ENCODE results near the gene ANKRD13B.
A peak's percentile ranks its signal among the peaks of the same experiment; 100 is the strongest.

The ANKRD13B gene

DNA sequence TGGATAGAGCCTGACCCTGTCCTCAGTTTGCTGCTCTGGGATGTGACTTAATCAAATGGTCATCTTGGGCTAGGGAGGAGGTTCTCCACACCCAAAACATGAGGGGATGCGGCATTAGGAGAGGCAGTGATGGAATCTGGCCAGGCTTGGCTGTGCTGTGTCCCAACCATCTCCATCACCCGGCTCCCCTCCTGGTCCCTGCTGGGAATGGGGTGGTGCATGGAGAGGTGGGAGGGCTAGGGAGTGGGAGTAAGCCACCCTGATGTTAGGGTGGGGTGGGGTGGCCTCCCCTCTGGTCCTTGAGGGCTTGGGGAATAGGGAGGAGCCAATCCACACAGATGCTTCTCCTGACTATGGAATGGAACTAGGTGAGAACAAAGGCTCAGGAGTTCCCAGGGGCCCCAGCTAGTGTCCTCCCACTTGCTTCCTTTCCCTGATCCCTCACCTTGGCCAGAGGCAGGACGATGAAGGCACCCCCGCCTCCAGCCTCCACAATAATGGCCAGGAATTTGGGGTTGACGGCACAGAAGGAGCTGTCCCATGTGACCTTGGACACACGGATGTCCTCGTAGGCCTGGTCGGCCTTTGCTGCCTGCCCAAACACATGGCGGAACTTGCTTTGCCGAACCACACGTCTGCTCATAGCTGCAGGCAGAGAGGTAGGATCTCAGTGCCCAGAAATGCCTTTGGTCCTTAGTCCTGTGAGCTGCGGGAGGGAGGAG is 28.0 kb downstream of the ANKRD13B start:
- no peak overlapping the region for H3K9ac ChIP-seq (ENCODE audit: low read length in 2 of 2)
- H3K27ac ChIP-seq (ENCODE audit: low read length) = peak overlapping the region; percentile 46
- no peaks in the 10 kb centered on the region for H3K36me3 ChIP-seq (ENCODE audit: control insufficient read depth in 2 of 2, insufficient read depth in 2 of 2, low read length in 2 of 2)
- H3K4me1 ChIP-seq (ENCODE audit: control insufficient read depth, insufficient read depth, low read length) = peaks cover 76% of the 10 kb centered on the region
- H3K4me3 ChIP-seq (ENCODE audit: low read length in 2 of 2) = peak overlapping the region in 1 of 2 donors; percentile 81
- H3K9me3 ChIP-seq (ENCODE audit: control insufficient read depth in 2 of 2, low read length in 2 of 2) = no peaks in the 10 kb centered on the region
- no peaks in the 10 kb centered on the region for H3K27me3 ChIP-seq (ENCODE audit: control insufficient read depth in 1 of 2, insufficient read depth in 2 of 2, low read length in 2 of 2)

- Histone ChIP-seq H3K4me1 (ENCODE audit: control insufficient read depth, insufficient read depth, low read length) (peaks cover 67% of the 10 kb centered on the region), H3K9me3 (ENCODE audit: control insufficient read depth in 2 of 2, low read length in 2 of 2) (no peaks in the 10 kb centered on the region), H3K27ac (ENCODE audit: low read length) (peak overlapping the region; percentile 73), H3K9ac (ENCODE audit: low read length in 2 of 2) (peak overlapping the region; percentile 66), H3K4me3 (ENCODE audit: low read length in 2 of 2) (peak overlapping the region; percentile 71 to 81), H3K36me3 (ENCODE audit: control insufficient read depth in 2 of 2, insufficient read depth in 2 of 2, low read length in 2 of 2) (peaks cover 0 to 2% of the 10 kb centered on the region in 2 donors), H3K27me3 (ENCODE audit: control insufficient read depth in 1 of 2, insufficient read depth in 2 of 2, low read length in 2 of 2) (no peaks in the 10 kb centered on the region)
Observed at GRCh38 chr17:29621751-29622194, 28.8 kb downstream of the ANKRD13B start.

GRCh38 chr17:29622337-29623282 is 29.7 kb downstream of the ANKRD13B start, which contains the start of gene CORO6:
Gene CORO6, minus strand, starts transcription at chr17:29622912. Its CDS starts 1,491 bp downstream, at chr17:29621421.
- Histone ChIP-seq H3K4me3 (ENCODE audit: low read length in 2 of 2) (peak within 1 kb of the TSS; percentile 71 to 81), H3K36me3 (ENCODE audit: control insufficient read depth in 2 of 2, insufficient read depth in 2 of 2, low read length in 2 of 2) (peaks cover 0 to 2% of the 10 kb centered on the region in 2 donors), H3K4me1 (ENCODE audit: control insufficient read depth, insufficient read depth, low read length) (peaks cover 59% of the 10 kb centered on the region), H3K27me3 (ENCODE audit: control insufficient read depth in 1 of 2, insufficient read depth in 2 of 2, low read length in 2 of 2) (no peaks in the 10 kb centered on the region), H3K9me3 (ENCODE audit: control insufficient read depth in 2 of 2, low read length in 2 of 2) (no peaks in the 10 kb centered on the region), H3K9ac (ENCODE audit: low read length in 2 of 2) (peak within 1 kb of the TSS; percentile 66), H3K27ac (ENCODE audit: low read length) (peak within 1 kb of the TSS; percentile 73)

- Histone ChIP-seq H3K27ac (ENCODE audit: low read length) (peak overlapping the region; percentile 31), H3K9me3 (ENCODE audit: control insufficient read depth in 2 of 2, low read length in 2 of 2) (no peaks in the 10 kb centered on the region), H3K9ac (ENCODE audit: low read length in 2 of 2) (peak overlapping the region; percentile 47 to 66), H3K36me3 (ENCODE audit: control insufficient read depth in 2 of 2, insufficient read depth in 2 of 2, low read length in 2 of 2) (peaks cover 0 to 2% of the 10 kb centered on the region in 2 donors), H3K27me3 (ENCODE audit: control insufficient read depth in 1 of 2, insufficient read depth in 2 of 2, low read length in 2 of 2) (no peaks in the 10 kb centered on the region), H3K4me3 (ENCODE audit: low read length in 2 of 2) (peak overlapping the region; percentile 71 to 81), H3K4me1 (ENCODE audit: control insufficient read depth, insufficient read depth, low read length) (peaks cover 52% of the 10 kb centered on the region)
Observed at GRCh38 chr17:29623283-29623647, 30.3 kb downstream of the ANKRD13B start.

- H3K27ac ChIP-seq (ENCODE audit: low read length) = no peak overlapping the region
- no peaks in the 10 kb centered on the region for H3K9me3 ChIP-seq (ENCODE audit: control insufficient read depth in 2 of 2, low read length in 2 of 2)
- no peaks in the 10 kb centered on the region for H3K27me3 ChIP-seq (ENCODE audit: control insufficient read depth in 1 of 2, insufficient read depth in 2 of 2, low read length in 2 of 2)
- no peak overlapping the region for H3K9ac ChIP-seq (ENCODE audit: low read length in 2 of 2)
- H3K4me1 ChIP-seq (ENCODE audit: control insufficient read depth, insufficient read depth, low read length) = peaks cover 39% of the 10 kb centered on the region
- no peak overlapping the region for H3K4me3 ChIP-seq (ENCODE audit: low read length in 2 of 2)
- peaks cover 0 to 2% of the 10 kb centered on the region in 2 donors for H3K36me3 ChIP-seq (ENCODE audit: control insufficient read depth in 2 of 2, insufficient read depth in 2 of 2, low read length in 2 of 2)
Observed at GRCh38 chr17:29624586-29624985, 31.7 kb downstream of the ANKRD13B start.

GRCh38 chr17:29625037-29625750 is 32.3 kb downstream of the ANKRD13B start:
- no peak overlapping the region for H3K9ac ChIP-seq (ENCODE audit: low read length in 2 of 2)
- peaks cover 33% of the 10 kb centered on the region for H3K4me1 ChIP-seq (ENCODE audit: control insufficient read depth, insufficient read depth, low read length)
- peaks cover 0 to 2% of the 10 kb centered on the region in 2 donors for H3K36me3 ChIP-seq (ENCODE audit: control insufficient read depth in 2 of 2, insufficient read depth in 2 of 2, low read length in 2 of 2)
- H3K27me3 ChIP-seq (ENCODE audit: control insufficient read depth in 1 of 2, insufficient read depth in 2 of 2, low read length in 2 of 2) = no peaks in the 10 kb centered on the region
- H3K4me3 ChIP-seq (ENCODE audit: low read length in 2 of 2) = no peak overlapping the region
- no peaks in the 10 kb centered on the region for H3K9me3 ChIP-seq (ENCODE audit: control insufficient read depth in 2 of 2, low read length in 2 of 2)
- no peak overlapping the region for H3K27ac ChIP-seq (ENCODE audit: low read length)

DNA sequence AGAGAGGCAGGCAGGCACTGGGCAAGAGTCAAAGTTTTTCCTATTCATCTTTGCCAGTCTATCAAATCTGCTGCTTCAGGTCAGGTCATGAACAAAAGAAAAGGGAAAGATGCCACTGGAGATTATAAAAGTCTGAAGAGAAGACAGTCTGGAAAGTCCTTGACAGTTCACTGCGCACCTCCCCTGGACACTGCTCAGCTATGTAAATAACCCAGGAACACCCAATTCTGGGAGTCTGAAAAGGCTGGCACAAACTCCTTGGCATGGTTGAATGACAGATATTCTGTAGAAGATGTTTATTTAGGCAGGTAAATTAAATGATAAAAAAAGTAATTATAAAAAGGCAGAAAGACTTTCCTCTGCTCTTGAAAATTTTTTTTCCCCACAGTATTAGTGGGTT is 35.0 kb downstream of the ANKRD13B start:
- H3K36me3 ChIP-seq (ENCODE audit: control insufficient read depth in 2 of 2, insufficient read depth in 2 of 2, low read length in 2 of 2) = peaks cover 0 to 15% of the 10 kb centered on the region in 2 donors
- no peak overlapping the region for H3K4me3 ChIP-seq (ENCODE audit: low read length in 2 of 2)
- H3K27me3 ChIP-seq (ENCODE audit: control insufficient read depth in 1 of 2, insufficient read depth in 2 of 2, low read length in 2 of 2) = no peaks in the 10 kb centered on the region
- H3K9ac ChIP-seq (ENCODE audit: low read length in 2 of 2) = no peak overlapping the region
- H3K27ac ChIP-seq (ENCODE audit: low read length) = no peak overlapping the region
- H3K9me3 ChIP-seq (ENCODE audit: control insufficient read depth in 2 of 2, low read length in 2 of 2) = no peaks in the 10 kb centered on the region
- H3K4me1 ChIP-seq (ENCODE audit: control insufficient read depth, insufficient read depth, low read length) = peaks cover 8% of the 10 kb centered on the region

DNA sequence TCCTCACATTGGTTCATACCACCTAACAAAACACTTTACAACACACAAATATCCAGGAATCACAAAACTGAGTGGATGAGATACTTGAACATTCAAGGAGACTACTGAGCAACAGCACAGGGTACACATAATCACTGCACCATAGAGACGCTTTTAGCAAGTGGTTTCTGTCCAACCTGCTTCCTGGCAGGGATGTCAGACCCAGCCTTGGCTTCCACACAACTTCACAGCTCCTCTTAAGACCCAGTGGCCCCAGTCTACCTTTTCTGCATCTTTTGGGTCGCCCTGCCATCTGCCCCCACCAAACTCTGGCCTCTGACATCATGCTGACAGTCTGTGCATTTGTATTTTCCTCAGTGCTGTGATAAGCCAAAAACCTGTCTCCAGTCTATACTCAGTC is 35.7 kb downstream of the ANKRD13B start:
- peaks cover 4% of the 10 kb centered on the region for H3K4me1 ChIP-seq (ENCODE audit: control insufficient read depth, insufficient read depth, low read length)
- no peak overlapping the region for H3K4me3 ChIP-seq (ENCODE audit: low read length in 2 of 2)
- no peaks in the 10 kb centered on the region for H3K9me3 ChIP-seq (ENCODE audit: control insufficient read depth in 2 of 2, low read length in 2 of 2)
- H3K27ac ChIP-seq (ENCODE audit: low read length) = no peak overlapping the region
- no peak overlapping the region for H3K9ac ChIP-seq (ENCODE audit: low read length in 2 of 2)
- peaks cover 0 to 16% of the 10 kb centered on the region in 2 donors for H3K36me3 ChIP-seq (ENCODE audit: control insufficient read depth in 2 of 2, insufficient read depth in 2 of 2, low read length in 2 of 2)
- no peaks in the 10 kb centered on the region for H3K27me3 ChIP-seq (ENCODE audit: control insufficient read depth in 1 of 2, insufficient read depth in 2 of 2, low read length in 2 of 2)

- Histone ChIP-seq H3K27ac (ENCODE audit: low read length) (no peak overlapping the region), H3K9me3 (ENCODE audit: control insufficient read depth in 2 of 2, low read length in 2 of 2) (no peaks in the 10 kb centered on the region), H3K27me3 (ENCODE audit: control insufficient read depth in 1 of 2, insufficient read depth in 2 of 2, low read length in 2 of 2) (no peaks in the 10 kb centered on the region), H3K4me3 (ENCODE audit: low read length in 2 of 2) (no peak overlapping the region), H3K9ac (ENCODE audit: low read length in 2 of 2) (no peak overlapping the region), H3K36me3 (ENCODE audit: control insufficient read depth in 2 of 2, insufficient read depth in 2 of 2, low read length in 2 of 2) (peaks cover 0 to 16% of the 10 kb centered on the region in 2 donors), H3K4me1 (ENCODE audit: control insufficient read depth, insufficient read depth, low read length) (peaks cover 3% of the 10 kb centered on the region)
Observed at GRCh38 chr17:29629839-29630238, 36.9 kb downstream of the ANKRD13B start.

- H3K4me3 ChIP-seq (ENCODE audit: low read length in 2 of 2) = no peak overlapping the region
- no peaks in the 10 kb centered on the region for H3K27me3 ChIP-seq (ENCODE audit: control insufficient read depth in 1 of 2, insufficient read depth in 2 of 2, low read length in 2 of 2)
- H3K4me1 ChIP-seq (ENCODE audit: control insufficient read depth, insufficient read depth, low read length) = no peaks in the 10 kb centered on the region
- H3K9ac ChIP-seq (ENCODE audit: low read length in 2 of 2) = no peak overlapping the region
- H3K36me3 ChIP-seq (ENCODE audit: control insufficient read depth in 2 of 2, insufficient read depth in 2 of 2, low read length in 2 of 2) = peaks cover under 1 to 16% of the 10 kb centered on the region in 2 donors
- no peak overlapping the region for H3K27ac ChIP-seq (ENCODE audit: low read length)
- no peaks in the 10 kb centered on the region for H3K9me3 ChIP-seq (ENCODE audit: control insufficient read depth in 2 of 2, low read length in 2 of 2)
Observed at GRCh38 chr17:29630630-29631193, 37.8 kb downstream of the ANKRD13B start.

Measured in stomach smooth muscle (tissue), 2 donors.